SIG-M5 (cell line): ENCODE data around the gene PAM16.

ENCODE experiments used
- DNase-seq: peaks from one replicate; lab custom pipeline; 2025; lab: John Stamatoyannopoulos, UW

The PAM16 gene

GRCh38 chr16:4298761-4299522 is 52.2 kb downstream of the PAM16 start:
- DNase-seq, result no peak

DNA sequence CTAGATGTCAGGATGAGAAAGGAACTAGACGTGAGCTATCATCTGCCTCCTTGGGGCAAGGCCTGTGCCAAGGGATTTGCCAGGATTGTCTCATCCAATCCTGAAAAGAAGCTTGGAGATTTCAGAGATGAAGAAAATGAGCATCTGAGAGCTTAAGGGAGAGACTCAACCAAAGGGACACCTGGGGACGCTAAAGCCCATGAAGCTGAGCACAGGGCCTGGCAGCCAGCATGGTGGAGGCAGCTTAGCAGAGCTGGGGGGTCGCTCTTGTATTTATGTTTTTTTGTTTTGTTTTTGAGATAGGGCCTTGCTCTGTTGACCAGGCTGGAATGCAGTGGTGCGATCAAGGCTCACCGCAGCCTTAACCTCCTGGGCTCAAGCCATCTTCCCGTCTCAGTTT is 53.6 kb downstream of the PAM16 start:
- no peak for DNase-seq

DNA sequence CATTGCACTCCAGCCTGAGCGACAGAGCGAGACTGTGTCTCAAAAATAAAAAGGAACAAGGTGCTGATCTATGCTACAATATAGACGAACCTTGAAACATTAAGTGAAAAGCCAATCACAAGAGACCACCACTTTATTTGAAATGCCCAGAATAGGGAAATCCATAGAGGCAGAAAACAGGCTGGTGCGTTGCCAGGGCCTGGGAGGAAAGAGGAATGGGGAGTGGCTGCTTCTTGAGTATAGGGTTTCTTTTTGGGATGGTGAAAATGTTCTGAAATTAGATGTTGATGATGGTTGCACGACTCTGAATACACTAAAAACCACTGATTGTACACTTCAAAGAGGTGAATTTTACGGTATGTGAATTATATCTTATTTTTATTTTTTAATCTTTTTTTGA is 55.5 kb downstream of the PAM16 start:
- no peak for DNase-seq

DNA sequence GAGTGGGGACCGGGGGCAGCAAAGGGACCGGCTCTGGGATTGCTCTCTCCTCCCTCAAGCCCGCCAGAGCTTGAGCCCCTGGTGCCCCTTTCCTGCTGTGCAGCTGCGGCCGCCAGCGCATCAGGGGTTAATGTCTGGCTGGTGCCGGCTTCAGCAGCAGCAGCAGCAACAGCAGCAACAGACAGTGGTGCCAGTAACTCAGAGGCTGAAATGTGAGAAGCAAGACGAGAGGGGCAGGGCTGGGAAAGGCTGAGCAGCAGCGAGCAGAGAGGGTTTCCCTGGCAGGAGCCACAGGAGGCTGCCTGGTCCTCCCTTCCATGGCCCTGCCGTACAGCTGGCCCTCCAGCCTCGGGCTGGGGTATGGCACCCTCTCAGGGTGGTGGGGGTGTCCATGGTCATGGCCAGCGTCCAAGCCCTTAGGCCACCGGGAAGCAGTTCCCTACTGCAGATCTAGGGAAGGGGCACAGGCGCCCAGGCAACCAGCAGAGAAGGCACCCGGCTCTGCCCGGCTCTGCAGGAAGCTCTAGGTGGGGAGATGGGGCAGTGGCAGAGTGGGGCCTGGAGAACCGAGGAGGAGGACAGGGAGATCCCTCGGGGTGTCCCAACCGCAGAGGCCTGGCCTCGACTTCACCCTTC is 57.2 kb downstream of the PAM16 start:
- no peak for DNase-seq

GRCh38 chr16:4293181-4293716 is 57.9 kb downstream of the PAM16 start:
- DNase-seq, result no peak

DNA sequence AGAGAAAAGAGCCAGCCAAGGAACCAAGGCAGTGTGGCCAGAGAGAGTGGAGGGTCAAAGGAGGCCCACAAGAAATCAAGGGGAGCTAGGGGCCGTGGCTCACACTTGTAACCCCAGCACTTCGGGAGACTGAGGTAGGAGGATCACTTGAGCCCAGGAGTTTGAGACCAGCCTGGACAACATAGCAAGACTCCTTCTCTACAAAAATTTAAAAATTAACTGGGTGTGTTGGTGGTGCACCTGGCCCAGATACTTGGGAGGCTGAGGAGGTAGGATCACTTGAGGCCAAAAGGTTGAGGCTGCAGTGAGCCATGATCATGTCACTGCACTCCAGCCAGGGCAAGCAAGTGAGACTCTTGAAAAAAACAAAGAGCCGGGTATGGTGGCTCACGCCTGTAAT is 59.4 kb downstream of the PAM16 start:
- no peak for DNase-seq
